H9 (cell line): ENCODE data around the gene ANXA4. TPM values are rescaled to one million over a fixed set of nuclear protein-coding genes. Genes with fewer than 3 reads are reported as not detected.

Experiments
- DNase-seq: peaks from one replicate; pipeline ENCODE4 v3.0.0-alpha.2; 2017
- H2AFZ ChIP-seq: one replicate; pipeline ENCODE4 v1.6.1; 2013; ENCODE audit warnings: mild to moderate bottlenecking, low read length, control low read depth, moderate library complexity
- H2AK5ac ChIP-seq: 2 replicates; pipeline ENCODE4 v1.6.1; 2013; ENCODE audit warnings: low read length, control low read depth, mixed read lengths; ENCODE audit not compliant: insufficient read length
- H2BK120ac ChIP-seq: one replicate; pipeline ENCODE4 v1.6.1; 2013; ENCODE audit warnings: low read depth, mild to moderate bottlenecking, low read length, control low read depth, inconsistent platforms; ENCODE audit not compliant: poor library complexity, severe bottlenecking
- H2BK12ac ChIP-seq: 2 replicates; pipeline ENCODE4 v1.6.1; 2013; ENCODE audit warnings: low read length, control low read depth, mixed read lengths, low read depth; ENCODE audit not compliant: insufficient read length
- H2BK15ac ChIP-seq: 2 replicates; pipeline ENCODE4 v1.6.1; 2013; ENCODE audit warnings: low read depth, low read length, control low read depth
- H2BK20ac ChIP-seq: one replicate; pipeline ENCODE4 v1.6.1; 2013; ENCODE audit warnings: low read depth, mild to moderate bottlenecking, low read length, control low read depth, inconsistent platforms; ENCODE audit not compliant: poor library complexity, severe bottlenecking
- H2BK5ac ChIP-seq: 2 replicates; pipeline ENCODE4 v1.6.1; 2013; ENCODE audit warnings: low read length, control low read depth, mixed read lengths; ENCODE audit not compliant: insufficient read length
- H3K14ac ChIP-seq: 2 replicates; pipeline ENCODE4 v1.6.1; 2013; ENCODE audit warnings: low read length, control low read depth; ENCODE audit not compliant: insufficient read depth
- H3K18ac ChIP-seq: 2 replicates; pipeline ENCODE4 v1.6.1; 2013; ENCODE audit warnings: low read depth, mild to moderate bottlenecking, mixed read lengths, low read length, control low read depth; ENCODE audit not compliant: insufficient read length
- H3K23ac ChIP-seq: 2 replicates; pipeline ENCODE4 v1.6.1; 2013; ENCODE audit warnings: low read length, control low read depth, mixed read lengths, low read depth; ENCODE audit not compliant: insufficient read length
- H3K23me2 ChIP-seq: 2 replicates; pipeline ENCODE4 v1.6.1; 2013; ENCODE audit warnings: low read depth, mild to moderate bottlenecking, mixed read lengths, low read length, control low read depth; ENCODE audit not compliant: insufficient read length, poor library complexity, severe bottlenecking
- H3K27ac ChIP-seq: 2 replicates; pipeline ENCODE4 v1.5.1; 2013; ENCODE audit warnings: low read length, control low read depth, mixed read lengths, low read depth; ENCODE audit not compliant: insufficient read length
- H3K27me3 ChIP-seq: 2 replicates; pipeline ENCODE4 v1.6.1; 2013; ENCODE audit warnings: low read length, control low read depth, inconsistent platforms; ENCODE audit not compliant: insufficient read depth
- H3K4ac ChIP-seq: 2 replicates; pipeline ENCODE4 v1.6.1; 2013; ENCODE audit warnings: low read depth, mild to moderate bottlenecking, control low read depth, inconsistent platforms, low read length, moderate library complexity
- H3K4me1 ChIP-seq: 2 replicates; pipeline ENCODE4 v1.6.1; 2013; ENCODE audit warnings: low read length, control low read depth, inconsistent platforms; ENCODE audit not compliant: insufficient read depth
- H3K4me2 ChIP-seq: 2 replicates; pipeline ENCODE4 v1.6.1; 2013; ENCODE audit warnings: low read length, control low read depth, mixed read lengths; ENCODE audit not compliant: insufficient read length, insufficient read depth
- H3K56ac ChIP-seq: 2 replicates; pipeline ENCODE4 v1.6.1; 2013; ENCODE audit warnings: low read depth, mild to moderate bottlenecking, mixed read lengths, low read length, control low read depth; ENCODE audit not compliant: insufficient read length
- H3K79me1 ChIP-seq: 2 replicates; pipeline ENCODE4 v1.6.1; 2013; ENCODE audit warnings: low read depth, mild to moderate bottlenecking, moderate library complexity, low read length, control low read depth, inconsistent platforms; ENCODE audit not compliant: insufficient read depth, poor library complexity, severe bottlenecking
- H3K79me2 ChIP-seq: 2 replicates; pipeline ENCODE4 v1.6.1; 2013; ENCODE audit warnings: low read length, control low read depth, inconsistent platforms; ENCODE audit not compliant: insufficient read depth
- H3K9ac ChIP-seq: 2 replicates; pipeline ENCODE4 v1.6.1; 2013; ENCODE audit warnings: low read length, control low read depth, mixed read lengths; ENCODE audit not compliant: insufficient read length; ENCODE audit errors: extremely low read depth
- H3K9me3 ChIP-seq: one replicate; pipeline ENCODE4 v1.6.1; 2013; ENCODE audit warnings: low read depth, low read length, inconsistent platforms; ENCODE audit not compliant: control insufficient read depth
- H3T11ph ChIP-seq: one replicate; pipeline ENCODE4 v1.6.1; 2013; ENCODE audit warnings: mild to moderate bottlenecking, low read length, control low read depth, inconsistent platforms
- H4K20me1 ChIP-seq: one replicate; pipeline ENCODE4 v1.6.1; 2013; ENCODE audit not compliant: control insufficient read depth, insufficient read length, insufficient read depth
- H4K5ac ChIP-seq: 2 replicates; pipeline ENCODE4 v1.6.1; 2013; ENCODE audit warnings: low read depth, mild to moderate bottlenecking, mixed read lengths, low read length, control low read depth; ENCODE audit not compliant: insufficient read length
- H4K8ac ChIP-seq: replicated peaks from 2 replicates; pipeline ENCODE4 v1.6.1; 2013; ENCODE audit warnings: low read length, control low read depth, mixed read lengths, low read depth; ENCODE audit not compliant: insufficient read length
- H4K91ac ChIP-seq: 2 replicates; pipeline ENCODE4 v1.6.1; 2013; ENCODE audit warnings: low read depth, mild to moderate bottlenecking, moderate library complexity, mixed read lengths, low read length, control low read depth; ENCODE audit not compliant: insufficient read length
- H3K27ac Mint-ChIP-seq, 3 experiments: 2 replicates in 2 of 3; 3 replicates in 1 of 3; pipeline ENCODE4 v1.8.0; 2020 to 2021; ENCODE audit warnings: mixed read lengths in 3 of 3, mild to moderate bottlenecking in 1 of 3, moderate library complexity in 1 of 3
- H3K27me3 Mint-ChIP-seq: 2 replicates; pipeline ENCODE4 v1.8.0; 2021; ENCODE audit warnings: low read depth, mild to moderate bottlenecking, moderate library complexity, mixed read lengths
- H3K36me3 Mint-ChIP-seq, 3 experiments: 2 replicates in 2 of 3; 3 replicates in 1 of 3; pipeline ENCODE4 v1.8.0; 2020 to 2021; ENCODE audit warnings: low read depth in 3 of 3, mixed read lengths in 3 of 3; ENCODE audit not compliant: insufficient read depth in 1 of 3
- H3K4me1 Mint-ChIP-seq, 2 experiments: 2 replicates each; pipeline ENCODE4 v1.8.0; 2020; ENCODE audit warnings: mixed read lengths in 2 of 2
- H3K4me3 Mint-ChIP-seq, 2 experiments: 2 replicates in 1 of 2; 3 replicates in 1 of 2; pipeline ENCODE4 v1.8.0; 2020 to 2021; ENCODE audit warnings: mild to moderate bottlenecking in 2 of 2, mixed read lengths in 2 of 2, moderate library complexity in 1 of 2
- H3K9me3 Mint-ChIP-seq, 2 experiments: 2 replicates in 1 of 2; 3 replicates in 1 of 2; pipeline ENCODE4 v1.8.0; 2020; ENCODE audit warnings: mild to moderate bottlenecking in 2 of 2, mixed read lengths in 2 of 2, moderate library complexity in 1 of 2
- CTCF ChIP-seq: fragments of 200-600 bp; sonication (generic); conservative IDR thresholded peaks from 3 replicates; pipeline ENCODE4 v1.8.0; 2021; ENCODE audit warnings: antibody characterized with exemption, mild to moderate bottlenecking
- WGBS: extraction: QIAGEN DNeasy Blood & Tissue Kit; methylation state at CpG from one replicate; pipeline ENCODE4 v1.1.7; 2013; ENCODE audit warnings: missing lambda C conversion rate, low lambda C conversion rate, mixed read lengths; ENCODE audit not compliant: insufficient read length; ENCODE audit errors: extremely low coverage; 5-methylcytosine and 5-hydroxymethylcytosine counted together
- total RNA-seq: library from RNA; stranded (reverse); gene quantifications from 2 replicates; pipeline ENCODE4 v1.2.1, GENCODE V29; 2021

The ANXA4 gene
- total RNA-seq, 1 experiment from 2014 or later: 14.4 TPM

GRCh38 chr2:69701100-69701945, 40.6 kb upstream of the ANXA4 start:
- no peak overlapping the region for H3K23ac ChIP-seq
- H3K56ac ChIP-seq: no peak overlapping the region
- no peak overlapping the region for H4K91ac ChIP-seq
- H3K14ac ChIP-seq: no peak overlapping the region
- no peak overlapping the region for H3K4me3 Mint-ChIP-seq
- no peak for DNase-seq
- no peaks in the 10 kb centered on the region for H3K23me2 ChIP-seq
- H2BK15ac ChIP-seq: no peak overlapping the region
- H3K79me1 ChIP-seq: no peaks in the 10 kb centered on the region
- no peaks in the 10 kb centered on the region for H3K27me3 ChIP-seq
- no peak overlapping the region for H2BK120ac ChIP-seq
- no peak overlapping the region for H2AK5ac ChIP-seq
- no peak overlapping the region for H3K18ac ChIP-seq
- H3K36me3 Mint-ChIP-seq: no peaks in the 10 kb centered on the region
- TF ChIP-seq CTCF: no peak
- peaks cover under 1% of the 10 kb centered on the region for H3K27me3 Mint-ChIP-seq
- H2BK5ac ChIP-seq: no peak overlapping the region
- H3K27ac Mint-ChIP-seq: no peak overlapping the region
- H3K4ac ChIP-seq: no peak overlapping the region
- H2BK12ac ChIP-seq: no peak overlapping the region
- no peaks in the 10 kb centered on the region for H3K9me3 ChIP-seq
- no peaks in the 10 kb centered on the region for H3K9me3 Mint-ChIP-seq
- no peaks in the 10 kb centered on the region for H3K4me1 ChIP-seq
- H3K4me2 ChIP-seq: no peak overlapping the region
- no peak overlapping the region for H4K8ac ChIP-seq
- no peak overlapping the region for H3K27ac ChIP-seq
- H3K79me2 ChIP-seq: no peaks in the 10 kb centered on the region
- no peak overlapping the region for H3K9ac ChIP-seq
- no peaks in the 10 kb centered on the region for H4K20me1 ChIP-seq
- no peak overlapping the region for H2AFZ ChIP-seq
- H4K5ac ChIP-seq: no peak overlapping the region
- no peak overlapping the region for H3T11ph ChIP-seq
- H3K4me1 Mint-ChIP-seq: peaks cover 9 to 17% of the 10 kb centered on the region in 2 experiments; a peak in 3 of 4 replicates
- no peak overlapping the region for H2BK20ac ChIP-seq
- WGBS: no CpG with 5 or more reads among the region's 9 CpGs
